Neuronal stem cell (in vitro differentiated cells): ENCODE results near the gene GAN.
"Not testable (repeated sequence)": the region's sequence is repeated elsewhere in the genome, so short reads cannot be mapped to it uniquely, and the experiment has no call there.

ENCODE experiments used
- DNase-seq: peaks from one replicate; pipeline ENCODE4 v3.0.0-alpha.2; 2013; ENCODE audit warnings: low spot score
- H2AFZ ChIP-seq: one replicate; pipeline ENCODE4 v1.6.1; 2013; ENCODE audit warnings: mild to moderate bottlenecking, low read length, inconsistent platforms
- H2AK5ac ChIP-seq: 2 replicates; pipeline ENCODE4 v1.6.1; 2013; ENCODE audit warnings: low read depth, mild to moderate bottlenecking, inconsistent platforms, low read length, moderate library complexity, mixed read lengths
- H2BK120ac ChIP-seq: 2 replicates; pipeline ENCODE4 v1.6.1; 2013; ENCODE audit warnings: low read depth, mild to moderate bottlenecking, inconsistent platforms, low read length, moderate library complexity, mixed read lengths
- H2BK12ac ChIP-seq: one replicate; pipeline ENCODE4 v1.6.1; 2013; ENCODE audit warnings: low read length, inconsistent platforms
- H2BK15ac ChIP-seq: 2 replicates; pipeline ENCODE4 v1.6.1; 2013; ENCODE audit warnings: mild to moderate bottlenecking, low read length, inconsistent platforms, mixed read lengths
- H2BK5ac ChIP-seq: one replicate; pipeline ENCODE4 v1.6.1; 2013; ENCODE audit warnings: inconsistent platforms, mild to moderate bottlenecking, low read length, moderate library complexity
- H3K14ac ChIP-seq: one replicate; pipeline ENCODE4 v1.6.1; 2013; ENCODE audit warnings: low read length, inconsistent platforms
- H3K18ac ChIP-seq: 2 replicates; pipeline ENCODE4 v1.6.1; 2013; ENCODE audit warnings: low read length, inconsistent platforms
- H3K23ac ChIP-seq: 2 replicates; pipeline ENCODE4 v1.6.1; 2013; ENCODE audit warnings: low read depth, mild to moderate bottlenecking, mixed read lengths, low read length, inconsistent platforms; ENCODE audit not compliant: poor library complexity
- H3K27ac ChIP-seq: replicated peaks from 3 replicates; pipeline ENCODE4 v1.5.1; 2013; ENCODE audit warnings: low read length, inconsistent platforms
- H3K27me3 ChIP-seq, 3 experiments: 2 replicates each; pipeline ENCODE4 v1.6.1; 2013; ENCODE audit warnings: low read length in 3 of 3, mild to moderate bottlenecking in 2 of 3, inconsistent platforms in 1 of 3, low read depth in 1 of 3, mixed read lengths in 1 of 3, moderate library complexity in 1 of 3; ENCODE audit not compliant: control insufficient read depth in 3 of 3, insufficient read depth in 3 of 3
- H3K36me3 ChIP-seq, 2 donors: replicated peaks in 1 of 2; 2 replicates each; pipeline ENCODE4 v1.6.1; 2013; ENCODE audit warnings: low read length in 2 of 2; ENCODE audit not compliant: control insufficient read depth in 2 of 2, insufficient read depth in 2 of 2
- H3K4ac ChIP-seq: 2 replicates; pipeline ENCODE4 v1.6.1; 2013; ENCODE audit warnings: inconsistent platforms, mild to moderate bottlenecking, low read length, moderate library complexity
- H3K4me1 ChIP-seq, 2 donors: 1 replicate in 1 of 2; 2 replicates in 1 of 2; pipeline ENCODE4 v1.6.1; 2013; ENCODE audit warnings: low read length in 2 of 2, low read depth in 1 of 2; ENCODE audit not compliant: control insufficient read depth in 2 of 2, insufficient read depth in 1 of 2
- H3K4me2 ChIP-seq: one replicate; pipeline ENCODE4 v1.6.1; 2013; ENCODE audit warnings: mild to moderate bottlenecking, low read length, inconsistent platforms; ENCODE audit not compliant: insufficient read depth, poor library complexity, severe bottlenecking
- H3K4me3 ChIP-seq, 2 donors: 2 replicates each; pipeline ENCODE4 v1.5.1; 2013; ENCODE audit warnings: low read length in 2 of 2, mild to moderate bottlenecking in 2 of 2, inconsistent platforms in 1 of 2, moderate library complexity in 1 of 2
- H3K79me1 ChIP-seq: one replicate; pipeline ENCODE4 v1.6.1; 2013; ENCODE audit warnings: low read depth, mild to moderate bottlenecking, inconsistent platforms, low read length, moderate library complexity
- H3K9ac ChIP-seq: one replicate; pipeline ENCODE4 v1.6.1; 2013; ENCODE audit warnings: mild to moderate bottlenecking, low read depth, low read length, inconsistent platforms; ENCODE audit not compliant: poor library complexity
- H3K9me3 ChIP-seq, 2 donors: replicated peaks in 1 of 2; 2 replicates each; pipeline versions ENCODE3 to v1.6.1; 2013; ENCODE audit warnings: low read length in 2 of 2, mild to moderate bottlenecking in 2 of 2, inconsistent platforms in 1 of 2, low read depth in 1 of 2, mixed read lengths in 1 of 2, moderate library complexity in 1 of 2; ENCODE audit not compliant: control insufficient read depth in 2 of 2, insufficient read depth in 1 of 2
- H4K8ac ChIP-seq: one replicate; pipeline ENCODE4 v1.6.1; 2013; ENCODE audit warnings: low read depth, mild to moderate bottlenecking, inconsistent platforms, low read length, moderate library complexity
- H4K91ac ChIP-seq: one replicate; pipeline ENCODE4 v1.6.1; 2013; ENCODE audit warnings: low read length, low read depth, mild to moderate bottlenecking, inconsistent platforms; ENCODE audit not compliant: poor library complexity
- WGBS, 2 donors: extraction: QIAGEN DNeasy Blood & Tissue Kit; methylation state at CpG; one replicate each; pipeline ENCODE4 v1.1.7; 2013; ENCODE audit warnings: missing lambda C conversion rate in 2 of 2, mixed read lengths in 1 of 2; ENCODE audit not compliant: insufficient read length in 2 of 2, insufficient replicate concordance in 1 of 2; ENCODE audit errors: extremely low coverage in 2 of 2; 5-methylcytosine and 5-hydroxymethylcytosine counted together

Gene GAN

DNA sequence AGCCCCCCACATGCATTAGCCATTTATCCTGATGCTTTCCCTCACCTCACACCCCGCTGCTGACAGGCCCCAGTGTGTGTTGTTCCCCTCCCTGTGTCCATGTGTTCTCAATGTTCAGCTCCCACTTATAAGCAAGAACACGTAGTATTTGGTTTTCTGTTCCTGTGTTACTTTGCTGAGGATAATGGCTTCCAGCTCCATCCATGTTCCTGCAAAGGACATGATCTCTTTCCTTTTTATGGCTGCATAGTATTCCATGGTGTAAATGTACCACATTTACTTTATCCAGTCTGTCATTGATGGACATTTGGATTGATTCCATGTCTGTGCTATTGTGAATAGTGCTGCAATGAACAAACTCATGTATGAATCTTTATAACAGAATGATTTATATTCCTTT lies 90.2 kb downstream of the GAN start:
- WGBS, 2 donors = no CpG with 5 or more reads among the region's 2 CpGs

GRCh38 chr16:81405702-81406113 lies 90.9 kb downstream of the GAN start:
- H3K9me3 ChIP-seq = no peaks in the 10 kb centered on the region

More for the DNA sequence above, 90.2 kb downstream of the GAN start:
- H2BK5ac ChIP-seq, H4K8ac ChIP-seq, H3K23ac ChIP-seq, H3K27ac ChIP-seq, H2AK5ac ChIP-seq, H3K79me1 ChIP-seq, H3K9me3 ChIP-seq, DNase-seq, H3K27me3 ChIP-seq, H3K36me3 ChIP-seq, H3K4ac ChIP-seq, H3K4me2 ChIP-seq, H3K4me1 ChIP-seq, H3K4me3 ChIP-seq, H3K9ac ChIP-seq, H2BK12ac ChIP-seq, H2BK120ac ChIP-seq, H2BK15ac ChIP-seq, H3K18ac ChIP-seq, H4K91ac ChIP-seq, H3K14ac ChIP-seq, H2AFZ ChIP-seq: not testable (repeated sequence)

GRCh38 chr16:81408409-81408950 lies 93.7 kb downstream of the GAN start:
- Histone ChIP-seq H3K9me3 (no peaks in the 10 kb centered on the region), H2AK5ac (no peak overlapping the region), H3K27ac (no peak overlapping the region), H3K14ac (no peak overlapping the region), H3K79me1 (no peaks in the 10 kb centered on the region), H2BK12ac (no peak overlapping the region), H4K8ac (no peak overlapping the region), H3K27me3 (peaks cover 0 to 10% (median 2%) of the 10 kb centered on the region in 3 experiments), H3K36me3 (no peaks in the 10 kb centered on the region), H3K18ac (no peak overlapping the region), H3K9ac (no peak overlapping the region), H2BK5ac (no peak overlapping the region), H2BK120ac (no peak overlapping the region), H3K4me1 (peaks cover 8 to 10% of the 10 kb centered on the region in 2 donors), H4K91ac (no peak overlapping the region), H3K4me3 (no peak overlapping the region), H3K23ac (peak overlapping the region; percentile 66), H2AFZ (no peak overlapping the region), H3K4me2 (no peak overlapping the region), H2BK15ac (no peak overlapping the region), H3K4ac (no peak overlapping the region)
- no CpG with 5 or more reads among the region's 9 CpGs for WGBS, 2 donors
- no peak for DNase-seq

More at GRCh38 chr16:81405702-81406113, 90.9 kb downstream of the GAN start:
- peaks cover 0 to 5% (median 2%) of the 10 kb centered on the region in 3 experiments for H3K27me3 ChIP-seq
- H2AK5ac ChIP-seq = no peak overlapping the region
- H4K91ac ChIP-seq = no peak overlapping the region
- no peak overlapping the region for H2BK5ac ChIP-seq
- H3K4me2 ChIP-seq = no peak overlapping the region
- no peak overlapping the region for H3K18ac ChIP-seq
- H3K4ac ChIP-seq = no peak overlapping the region
- H3K23ac ChIP-seq = no peak overlapping the region
- H3K14ac ChIP-seq = no peak overlapping the region
- no peak for DNase-seq
- no peak overlapping the region for H3K27ac ChIP-seq
- H3K9ac ChIP-seq = no peak overlapping the region
- no peak overlapping the region for H3K4me3 ChIP-seq
- H3K79me1 ChIP-seq = no peaks in the 10 kb centered on the region
- no peak overlapping the region for H2BK12ac ChIP-seq
- WGBS, 2 donors = no CpG with 5 or more reads among the region's 11 CpGs
- H4K8ac ChIP-seq = no peak overlapping the region
- peaks cover 4 to 7% of the 10 kb centered on the region in 2 donors for H3K4me1 ChIP-seq
- no peak overlapping the region for H2BK120ac ChIP-seq
- no peak overlapping the region for H2BK15ac ChIP-seq
- H3K36me3 ChIP-seq = no peaks in the 10 kb centered on the region
- H2AFZ ChIP-seq = no peak overlapping the region

DNA sequence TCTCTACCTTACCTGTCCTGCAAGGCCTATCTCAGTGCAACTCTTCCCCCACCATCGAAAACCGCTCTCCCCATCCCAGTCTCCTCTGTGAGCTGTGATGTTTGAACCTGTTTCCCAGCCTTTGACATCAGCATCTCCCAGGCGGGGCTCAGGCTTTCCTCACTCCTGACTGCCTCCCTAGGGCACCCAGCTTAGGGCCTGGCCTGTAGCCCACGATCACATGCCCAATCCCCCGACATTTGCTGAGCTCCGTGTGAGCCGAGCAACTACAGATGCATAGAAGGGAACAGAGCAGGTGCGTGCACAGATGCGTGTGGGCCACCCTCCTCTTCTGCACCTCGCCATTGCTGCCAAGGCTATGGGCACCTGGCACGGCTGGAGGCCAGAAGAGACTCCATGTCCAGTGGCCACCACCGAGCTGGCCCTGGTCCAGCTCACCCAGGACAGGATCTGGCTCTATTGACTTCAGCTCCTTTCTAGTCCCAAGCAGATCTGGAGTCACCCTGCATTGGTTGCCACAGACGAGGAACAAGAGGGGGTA lies 94.3 kb downstream of the GAN start:
- H3K79me1 ChIP-seq = no peaks in the 10 kb centered on the region
- H2BK5ac ChIP-seq = no peak overlapping the region
- H2AK5ac ChIP-seq = peak overlapping the region; percentile 30
- H3K4me2 ChIP-seq = no peak overlapping the region
- H3K9me3 ChIP-seq = no peaks in the 10 kb centered on the region
- H2BK120ac ChIP-seq = no peak overlapping the region
- no CpG with 5 or more reads among the region's 13 CpGs for WGBS, 2 donors
- DNase-seq = no peak
- H4K8ac ChIP-seq = no peak overlapping the region
- no peak overlapping the region for H3K9ac ChIP-seq
- H3K18ac ChIP-seq = peak overlapping the region; percentile 2
- H4K91ac ChIP-seq = no peak overlapping the region
- peak overlapping the region; percentile 68 for H2BK15ac ChIP-seq
- peak overlapping the region; percentile 66 for H3K23ac ChIP-seq
- H3K4me1 ChIP-seq = peaks cover 6% of the 10 kb centered on the region in 2 donors
- no peak overlapping the region for H3K14ac ChIP-seq
- no peak overlapping the region for H3K4ac ChIP-seq
- H2BK12ac ChIP-seq = no peak overlapping the region
- H3K36me3 ChIP-seq = no peaks in the 10 kb centered on the region
- H3K4me3 ChIP-seq = no peak overlapping the region
- peaks cover 0 to 15% (median 0%) of the 10 kb centered on the region in 3 experiments for H3K27me3 ChIP-seq
- H3K27ac ChIP-seq = no peak overlapping the region
- H2AFZ ChIP-seq = no peak overlapping the region
